RWPE2 (cell line): Measurements from ENCODE around the gene MTM1.

Source experiments
- ATAC-seq: fragments of 200-7000 bp; cut with Tn5 transposase; 3 replicates; pipeline ENCODE4 v1.9.1; 2021; ENCODE audit warnings: low read depth
- DNase-seq: peaks from one replicate; pipeline ENCODE4 v3.0.0-alpha.2; 2020; ENCODE audit warnings: low spot score
- H3K27ac ChIP-seq: fragments of 450-650 bp; 2 replicates; pipeline ENCODE4 v1.5.1; 2017; ENCODE audit warnings: mild to moderate bottlenecking; ENCODE audit not compliant: poor library complexity, severe bottlenecking
- H3K27me3 ChIP-seq: fragments of 250-450 bp; sonication (Bioruptor Pico); 2 replicates; pipeline ENCODE4 v1.5.1; 2021; ENCODE audit warnings: mild to moderate bottlenecking, moderate library complexity; ENCODE audit not compliant: insufficient read depth, poor library complexity, severe bottlenecking
- H3K36me3 ChIP-seq: fragments of 250-450 bp; sonication (Bioruptor Pico); 2 replicates; pipeline ENCODE4 v1.5.1; 2020; ENCODE audit warnings: low read depth, mild to moderate bottlenecking, moderate library complexity
- H3K4me1 ChIP-seq: fragments of 250-450 bp; sonication (Bioruptor Pico); 2 replicates; pipeline ENCODE4 v1.5.1; 2021; ENCODE audit warnings: mild to moderate bottlenecking, moderate library complexity; ENCODE audit not compliant: insufficient read depth, poor library complexity, severe bottlenecking
- H3K4me3 ChIP-seq: fragments of 250-450 bp; sonication (Bioruptor Pico); 2 replicates; pipeline ENCODE4 v1.5.1; 2021; ENCODE audit warnings: mild to moderate bottlenecking, moderate library complexity; ENCODE audit not compliant: severe bottlenecking
- H3K9me3 ChIP-seq: fragments of 250-450 bp; sonication (Bioruptor Pico); 2 replicates; pipeline ENCODE4 v1.5.1; 2021; ENCODE audit warnings: mild to moderate bottlenecking, moderate library complexity; ENCODE audit not compliant: severe bottlenecking
- TF ChIP-seq, protein P1 (sequence below): fragments of 450-650 bp; IDR thresholded peaks from one replicate; pipeline ENCODE4 v1.5.1; 2017; ENCODE audit warnings: mild to moderate bottlenecking, moderate library complexity; ENCODE audit not compliant: poor library complexity, severe bottlenecking

The MTM1 gene

DNA sequence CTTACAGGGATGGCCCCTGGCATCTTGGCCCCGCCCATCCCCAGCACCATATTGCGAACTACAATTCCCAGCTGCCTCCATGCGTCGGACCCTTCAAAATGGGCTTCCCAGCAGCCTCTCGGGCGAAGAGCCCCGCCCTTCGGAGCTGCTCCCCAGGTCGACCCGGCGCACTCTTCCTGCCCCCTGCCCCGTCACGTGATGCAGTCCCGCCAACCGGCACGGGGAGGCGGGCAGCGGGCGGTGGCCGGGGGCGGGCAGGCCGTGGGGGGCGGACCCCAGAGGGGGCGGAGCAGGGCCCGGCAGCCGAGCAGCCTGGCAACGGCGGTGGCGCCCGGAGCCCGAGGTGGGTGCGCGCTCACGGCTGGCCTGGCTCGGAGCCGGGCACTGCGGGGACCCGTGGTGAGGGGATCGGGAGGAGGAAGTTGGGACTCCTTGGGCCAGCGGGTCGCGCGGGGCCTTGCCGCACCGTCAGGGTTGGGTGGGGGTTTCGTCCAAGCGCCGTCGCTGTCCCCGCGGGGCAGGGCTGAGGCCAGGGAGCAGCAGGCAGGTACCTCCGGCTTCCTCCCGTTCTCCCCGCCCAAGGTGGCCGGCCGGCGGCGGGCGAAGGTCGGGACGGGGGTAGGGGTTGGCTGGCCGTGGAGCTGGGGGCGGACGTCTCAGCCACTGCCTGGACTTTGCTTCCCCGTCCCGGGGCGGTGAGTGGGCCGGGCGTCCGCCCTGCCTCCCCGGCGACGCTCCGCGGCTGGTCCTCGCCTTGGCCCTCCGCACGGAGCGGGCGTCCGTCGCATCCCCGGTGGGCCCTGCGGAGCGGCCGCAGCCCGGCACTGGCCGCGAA, at the start of gene MTM1:
MTM1 (plus strand) TSS at position 302 of the 835 bp plus-strand sequence. CDS start 23,994 bp downstream, outside the sequence.
- H3K27me3 ChIP-seq: no peaks in the 10 kb centered on the region
- TF ChIP-seq, protein P1, sequence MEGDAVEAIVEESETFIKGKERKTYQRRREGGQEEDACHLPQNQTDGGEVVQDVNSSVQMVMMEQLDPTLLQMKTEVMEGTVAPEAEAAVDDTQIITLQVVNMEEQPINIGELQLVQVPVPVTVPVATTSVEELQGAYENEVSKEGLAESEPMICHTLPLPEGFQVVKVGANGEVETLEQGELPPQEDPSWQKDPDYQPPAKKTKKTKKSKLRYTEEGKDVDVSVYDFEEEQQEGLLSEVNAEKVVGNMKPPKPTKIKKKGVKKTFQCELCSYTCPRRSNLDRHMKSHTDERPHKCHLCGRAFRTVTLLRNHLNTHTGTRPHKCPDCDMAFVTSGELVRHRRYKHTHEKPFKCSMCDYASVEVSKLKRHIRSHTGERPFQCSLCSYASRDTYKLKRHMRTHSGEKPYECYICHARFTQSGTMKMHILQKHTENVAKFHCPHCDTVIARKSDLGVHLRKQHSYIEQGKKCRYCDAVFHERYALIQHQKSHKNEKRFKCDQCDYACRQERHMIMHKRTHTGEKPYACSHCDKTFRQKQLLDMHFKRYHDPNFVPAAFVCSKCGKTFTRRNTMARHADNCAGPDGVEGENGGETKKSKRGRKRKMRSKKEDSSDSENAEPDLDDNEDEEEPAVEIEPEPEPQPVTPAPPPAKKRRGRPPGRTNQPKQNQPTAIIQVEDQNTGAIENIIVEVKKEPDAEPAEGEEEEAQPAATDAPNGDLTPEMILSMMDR: no peak
- no peaks in the 10 kb centered on the region for H3K36me3 ChIP-seq
- H3K9me3 ChIP-seq: no peaks in the 10 kb centered on the region
- DNase-seq: peak; percentile 91
- ATAC-seq: peak; percentile 84
- H3K4me1 ChIP-seq: peaks cover 29% of the 10 kb centered on the region
- peak within 1 kb of the TSS; percentile 49 for H3K27ac ChIP-seq
- H3K4me3 ChIP-seq: peak within 1 kb of the TSS; percentile 96

DNA sequence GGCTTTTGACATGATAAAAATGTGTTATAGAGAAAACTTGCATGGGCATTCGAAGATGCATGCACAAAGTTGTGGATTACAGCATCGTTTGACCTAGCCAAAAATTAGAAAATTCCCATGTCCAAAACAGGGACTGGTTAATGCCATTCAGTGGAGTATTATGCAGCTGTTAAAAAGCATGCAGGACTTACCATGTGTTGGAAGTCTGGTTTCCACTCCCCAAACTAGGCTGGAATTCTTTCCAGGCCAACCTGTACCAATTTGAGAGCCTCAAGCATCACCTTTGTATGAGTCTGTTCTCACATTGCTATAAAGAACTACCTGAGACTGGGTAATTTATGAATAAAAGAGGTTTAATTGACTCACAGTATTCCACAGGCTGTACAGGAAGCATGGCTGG, 45.9 kb upstream of the MTM1 start:
- Histone ChIP-seq H3K27ac (no peak overlapping the region), H3K9me3 (no peaks in the 10 kb centered on the region), H3K4me3 (no peak overlapping the region), H3K36me3 (no peaks in the 10 kb centered on the region), H3K27me3 (no peaks in the 10 kb centered on the region), H3K4me1 (no peaks in the 10 kb centered on the region)
- ATAC-seq (no peak), DNase-seq (no peak)
- TF ChIP-seq, protein P1: no peak

DNA sequence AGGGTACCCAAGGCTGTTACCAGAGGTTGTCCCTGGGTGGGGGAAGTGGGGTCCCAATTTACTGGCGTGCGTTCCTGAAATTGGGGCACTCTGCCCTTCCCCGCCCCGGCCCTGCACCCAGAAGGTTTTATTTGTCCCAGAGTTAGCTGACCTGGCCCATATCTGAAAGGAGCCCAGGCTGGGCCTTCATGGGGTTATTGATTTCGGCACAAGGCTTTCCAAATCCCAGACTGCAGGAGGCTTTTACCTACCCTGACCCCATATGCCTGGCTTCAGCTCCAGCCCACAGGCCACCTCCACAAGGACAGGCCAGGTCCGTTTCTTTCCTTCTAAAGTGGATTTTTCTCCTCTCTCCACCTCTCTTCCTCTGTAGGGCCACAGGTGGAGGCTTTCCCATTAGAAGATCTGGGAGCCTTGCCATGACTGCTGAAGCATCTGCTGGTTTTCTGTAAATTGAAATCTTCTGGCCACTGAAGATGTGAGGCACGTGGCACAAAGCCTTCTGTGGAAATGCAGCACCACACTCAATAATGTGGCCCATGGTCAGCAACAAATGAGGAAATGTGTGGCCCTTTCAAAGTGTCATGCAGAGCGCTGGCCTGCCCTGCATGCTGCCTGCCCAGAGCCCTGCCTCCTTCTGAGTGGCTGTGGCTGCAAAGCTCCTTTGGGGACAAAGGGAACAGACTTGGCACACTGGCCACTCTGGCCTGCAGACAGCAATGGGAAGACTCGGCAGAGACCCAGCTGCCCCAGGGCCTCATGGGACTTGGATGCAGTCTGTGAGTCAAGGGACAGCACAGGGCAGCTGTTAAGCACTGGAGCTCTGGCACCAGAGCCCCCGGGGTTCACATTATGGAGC, 43.1 kb upstream of the MTM1 start:
- H3K36me3 ChIP-seq: no peaks in the 10 kb centered on the region
- H3K9me3 ChIP-seq: no peaks in the 10 kb centered on the region
- ATAC-seq (no peak), DNase-seq (no peak)
- no peaks in the 10 kb centered on the region for H3K4me1 ChIP-seq
- H3K27ac ChIP-seq: no peak overlapping the region
- no peak overlapping the region for H3K4me3 ChIP-seq
- TF ChIP-seq, protein P1: no peak
- no peaks in the 10 kb centered on the region for H3K27me3 ChIP-seq

DNA sequence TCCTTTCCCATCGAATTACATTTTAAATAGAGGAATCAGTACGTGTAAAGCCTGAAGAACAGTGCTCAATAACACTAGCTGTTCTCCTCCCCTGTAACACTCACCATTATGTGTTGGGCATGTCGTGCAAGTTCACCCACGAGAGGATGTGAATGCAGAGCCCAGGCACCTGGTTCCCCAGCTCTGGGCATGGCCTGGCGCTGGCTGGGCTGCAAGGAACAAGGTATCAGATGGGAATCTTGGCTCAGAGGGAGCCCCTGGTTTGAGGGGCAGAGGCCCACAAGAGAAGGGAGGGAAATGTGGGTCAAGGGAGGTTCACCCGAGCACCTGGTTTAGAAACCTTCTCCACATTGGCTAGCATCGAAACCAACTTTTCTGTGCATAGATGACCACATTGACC, 41.7 kb upstream of the MTM1 start:
- DNase-seq (no peak), ATAC-seq (no peak)
- no peaks in the 10 kb centered on the region for H3K9me3 ChIP-seq

More for the DNA sequence above, 41.7 kb upstream of the MTM1 start:
- H3K27ac ChIP-seq: no peak overlapping the region
- H3K27me3 ChIP-seq: no peaks in the 10 kb centered on the region
- no peaks in the 10 kb centered on the region for H3K36me3 ChIP-seq
- no peaks in the 10 kb centered on the region for H3K4me1 ChIP-seq
- H3K4me3 ChIP-seq: no peak overlapping the region
- TF ChIP-seq, protein P1: no peak
